Keratinocyte (primary cell): ENCODE measurements around the gene FAM110A. TPM values are rescaled to one million over a fixed set of nuclear protein-coding genes. Genes with fewer than 3 reads are reported as not detected.
"Not testable (repeated sequence)": the region's sequence is repeated elsewhere in the genome, so short reads cannot be mapped to it uniquely, and the experiment has no call there.

Experiments used
- DNase-seq: peaks from one replicate; pipeline ENCODE4 v3.0.0-alpha.2; 2011; ENCODE audit warnings: low read depth, missing footprints, low spot score
- FAIRE-seq: peaks from 2 replicates; lab custom pipeline; 2011; peaks lifted over from hg19 to GRCh38; lab: Jason Lieb, UNC
- H2AFZ ChIP-seq: 2 replicates; pipeline ENCODE4 v1.6.0; 2012; ENCODE audit warnings: low read length, control low read depth, inconsistent platforms; ENCODE audit not compliant: control insufficient read depth
- H3K27ac ChIP-seq: 2 replicates; pipeline ENCODE4 v1.5.1; 2011; ENCODE audit warnings: low read length; ENCODE audit not compliant: control insufficient read depth, insufficient read depth
- H3K27me3 ChIP-seq: 3 replicates; pipeline ENCODE4 v1.6.0; 2011; ENCODE audit warnings: low read length; ENCODE audit not compliant: control insufficient read depth, insufficient read depth; ENCODE audit errors: extremely low read depth
- H3K36me3 ChIP-seq, 2 experiments: 2 replicates in 1 of 2; 3 replicates in 1 of 2; pipeline ENCODE4 v1.5.1; 2011; ENCODE audit warnings: low read length in 2 of 2, mild to moderate bottlenecking in 1 of 2; ENCODE audit not compliant: control insufficient read depth in 2 of 2, insufficient read depth in 2 of 2; ENCODE audit errors: extremely low read depth in 1 of 2
- H3K4me1 ChIP-seq: 3 replicates; pipeline ENCODE4 v1.5.1; 2011; ENCODE audit warnings: low read length; ENCODE audit not compliant: control insufficient read depth, insufficient read depth; ENCODE audit errors: extremely low read depth
- H3K4me2 ChIP-seq: 3 replicates; pipeline ENCODE4 v1.6.0; 2011; ENCODE audit warnings: low read depth, low read length; ENCODE audit not compliant: control insufficient read depth, insufficient read depth; ENCODE audit errors: extremely low read depth
- H3K4me3 ChIP-seq, 3 experiments: fragments of 200-600 bp in 1 of 3; sonication (generic) in 1 of 3; 2 replicates in 2 of 3; 3 replicates in 1 of 3; pipeline ENCODE4 v1.5.1; 2011 to 2016; ENCODE audit warnings: low read length in 3 of 3, mild to moderate bottlenecking in 3 of 3, control low read depth in 2 of 3, inconsistent platforms in 1 of 3, low read depth in 1 of 3, mixed read lengths in 1 of 3, mixed run types in 1 of 3, moderate library complexity in 1 of 3; ENCODE audit not compliant: control insufficient read depth in 2 of 3, insufficient read depth in 2 of 3; ENCODE audit errors: extremely low read depth in 1 of 3
- H3K79me2 ChIP-seq: 2 replicates; pipeline ENCODE4 v1.6.0; 2012; ENCODE audit warnings: low read length; ENCODE audit not compliant: control insufficient read depth, insufficient read depth
- H3K9ac ChIP-seq: 3 replicates; pipeline ENCODE4 v1.6.0; 2011; ENCODE audit warnings: low read length; ENCODE audit not compliant: control insufficient read depth, insufficient read depth; ENCODE audit errors: extremely low read depth
- H3K9me1 ChIP-seq: 3 replicates; pipeline ENCODE4 v1.6.0; 2011; ENCODE audit warnings: low read length; ENCODE audit not compliant: control insufficient read depth, insufficient read depth; ENCODE audit errors: extremely low read depth
- H3K9me3 ChIP-seq: 2 replicates; pipeline ENCODE4 v1.5.1; 2012; ENCODE audit warnings: low read depth, low read length; ENCODE audit not compliant: control insufficient read depth
- H4K20me1 ChIP-seq: 3 replicates; pipeline ENCODE4 v1.6.0; 2011; ENCODE audit warnings: low read length; ENCODE audit not compliant: control insufficient read depth, insufficient read depth; ENCODE audit errors: extremely low read depth
- EZH2 ChIP-seq: IDR thresholded peaks from one replicate; pipeline ENCODE4 v1.6.1; 2012; ENCODE audit warnings: inconsistent platforms, mild to moderate bottlenecking, low read length, moderate library complexity
- dilution Hi-C: fragments of 300-500 bp; cut with MboI; formaldehyde crosslinking; loops from one replicate; pipeline ENCODE4 v1.7.0; 2020; ENCODE audit warnings: low sequenced_read_pairs; ENCODE audit not compliant: extremely low pct_ligation_motif_present
- polyA plus RNA-seq, 5 experiments: library from polyadenylated mRNA; depleted of rRNA in 3 of 5; stranded (reverse) in 3 of 5; stranded (forward) in 1 of 5; unstranded in 1 of 5; fragments of >200 nt; gene quantifications; 1 replicate in 1 of 5; 2 replicates in 3 of 5; 3 replicates in 1 of 5; pipeline versions ENCODE4 v1.2.1 to v1.2.3, GENCODE V29; 2011 to 2012; ENCODE audit warnings: missing spikeins in 2 of 5, low read depth in 1 of 5, low replicate concordance in 1 of 5
- TF ChIP-seq, protein P1 (sequence below), 3 experiments: IDR thresholded peaks in 1 of 3; conservative IDR thresholded peaks in 1 of 3; optimal IDR thresholded peaks in 1 of 3; 2 replicates in 2 of 3; 3 replicates in 1 of 3; pipeline versions ENCODE3 to v1.5.1; 2011; ENCODE audit warnings: low read length in 3 of 3, mild to moderate bottlenecking in 3 of 3, moderate library complexity in 2 of 3, control low read depth in 1 of 3, inconsistent platforms in 1 of 3; ENCODE audit not compliant: insufficient read depth in 2 of 3; ENCODE audit errors: extremely low read depth in 1 of 3

The FAM110A gene
- polyA plus RNA-seq, 1 donor (not counting 4 experiments of a cell fraction or from before 2014, with no cell fraction given): 12.3 TPM

- H3K4me3 ChIP-seq: no peak overlapping the region
- no peak for DNase-seq
- no peaks in the 10 kb centered on the region for H3K4me1 ChIP-seq
- H3K9me3 ChIP-seq: no peaks in the 10 kb centered on the region
- H2AFZ ChIP-seq: no peak overlapping the region
- no peak for FAIRE-seq
- no peak overlapping the region for H3K27ac ChIP-seq
- dilution Hi-C loops: no loop called here
- H3K36me3 ChIP-seq: no peaks in the 10 kb centered on the region
- H3K9me1 ChIP-seq: no peaks in the 10 kb centered on the region
- no peak overlapping the region for H3K4me2 ChIP-seq
- no peaks in the 10 kb centered on the region for H3K27me3 ChIP-seq
- H3K79me2 ChIP-seq: no peaks in the 10 kb centered on the region
- no peaks in the 10 kb centered on the region for H4K20me1 ChIP-seq
- no peak overlapping the region for H3K9ac ChIP-seq
- TF ChIP-seq, protein P1, sequence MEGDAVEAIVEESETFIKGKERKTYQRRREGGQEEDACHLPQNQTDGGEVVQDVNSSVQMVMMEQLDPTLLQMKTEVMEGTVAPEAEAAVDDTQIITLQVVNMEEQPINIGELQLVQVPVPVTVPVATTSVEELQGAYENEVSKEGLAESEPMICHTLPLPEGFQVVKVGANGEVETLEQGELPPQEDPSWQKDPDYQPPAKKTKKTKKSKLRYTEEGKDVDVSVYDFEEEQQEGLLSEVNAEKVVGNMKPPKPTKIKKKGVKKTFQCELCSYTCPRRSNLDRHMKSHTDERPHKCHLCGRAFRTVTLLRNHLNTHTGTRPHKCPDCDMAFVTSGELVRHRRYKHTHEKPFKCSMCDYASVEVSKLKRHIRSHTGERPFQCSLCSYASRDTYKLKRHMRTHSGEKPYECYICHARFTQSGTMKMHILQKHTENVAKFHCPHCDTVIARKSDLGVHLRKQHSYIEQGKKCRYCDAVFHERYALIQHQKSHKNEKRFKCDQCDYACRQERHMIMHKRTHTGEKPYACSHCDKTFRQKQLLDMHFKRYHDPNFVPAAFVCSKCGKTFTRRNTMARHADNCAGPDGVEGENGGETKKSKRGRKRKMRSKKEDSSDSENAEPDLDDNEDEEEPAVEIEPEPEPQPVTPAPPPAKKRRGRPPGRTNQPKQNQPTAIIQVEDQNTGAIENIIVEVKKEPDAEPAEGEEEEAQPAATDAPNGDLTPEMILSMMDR (optimal IDR thresholded peaks at IDR 0.05 in 1 of 3, IDR thresholded peaks at IDR 0.05 in 1 of 3, conservative IDR thresholded peaks at IDR 0.05 in 1 of 3; ENCODE audit: extremely low read depth in 1 of 3, insufficient read depth in 2 of 3, low read length in 3 of 3): no peak
- no peak for TF ChIP-seq EZH2
Measured at GRCh38 chr20:801678-802077, 31.8 kb upstream of the FAM110A start.

- Histone ChIP-seq H3K4me1 (no peaks in the 10 kb centered on the region), H3K79me2 (no peaks in the 10 kb centered on the region), H2AFZ (no peak overlapping the region), H3K27ac (no peak overlapping the region), H3K27me3 (no peaks in the 10 kb centered on the region), H4K20me1 (no peaks in the 10 kb centered on the region), H3K4me2 (no peak overlapping the region), H3K9ac (no peak overlapping the region), H3K9me1 (no peaks in the 10 kb centered on the region), H3K4me3 (no peak overlapping the region), H3K36me3 (no peaks in the 10 kb centered on the region), H3K9me3 (no peaks in the 10 kb centered on the region)
- TF ChIP-seq, protein P1 (optimal IDR thresholded peaks at IDR 0.05 in 1 of 3, IDR thresholded peaks at IDR 0.05 in 1 of 3, conservative IDR thresholded peaks at IDR 0.05 in 1 of 3; ENCODE audit: extremely low read depth in 1 of 3, insufficient read depth in 2 of 3, low read length in 3 of 3): no peak
- no peak for TF ChIP-seq EZH2
- DNase-seq (no peak), FAIRE-seq (no peak)
- dilution Hi-C loops: no loop called here
Measured at GRCh38 chr20:805713-806112, 27.8 kb upstream of the FAM110A start.

- H3K27ac ChIP-seq, H3K9ac ChIP-seq, H3K9me1 ChIP-seq, dilution Hi-C loops, DNase-seq, H3K9me3 ChIP-seq, H2AFZ ChIP-seq, H3K79me2 ChIP-seq, H3K4me1 ChIP-seq, H3K4me3 ChIP-seq, FAIRE-seq, H3K27me3 ChIP-seq, H3K4me2 ChIP-seq, H3K36me3 ChIP-seq, H4K20me1 ChIP-seq: not testable (repeated sequence)
Measured at GRCh38 chr20:811776-812434, 21.6 kb upstream of the FAM110A start.

DNA sequence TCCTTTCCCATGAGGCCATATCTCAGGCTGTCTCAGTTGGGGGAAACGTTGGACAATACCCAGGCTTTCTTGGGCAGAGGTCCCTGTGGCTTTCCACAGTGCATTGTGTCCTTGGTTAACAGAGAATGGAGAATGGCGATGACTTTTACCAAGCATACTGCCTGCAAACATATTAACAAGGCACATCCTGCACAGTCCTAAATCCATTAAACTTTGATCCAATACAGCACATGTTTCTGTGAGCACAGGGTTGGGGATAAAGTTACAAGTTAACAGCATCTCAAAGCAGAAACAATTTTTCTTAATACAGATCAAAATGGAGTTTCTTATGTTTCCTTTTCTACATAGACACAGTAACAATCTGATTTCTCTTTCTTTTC lies 21.1 kb upstream of the FAM110A start:
- H3K9me1 ChIP-seq, dilution Hi-C loops, H3K79me2 ChIP-seq, H2AFZ ChIP-seq, DNase-seq, H3K4me1 ChIP-seq, H3K27me3 ChIP-seq, H3K4me3 ChIP-seq, H3K9me3 ChIP-seq, H3K36me3 ChIP-seq, H4K20me1 ChIP-seq, H3K4me2 ChIP-seq, H3K27ac ChIP-seq, FAIRE-seq, H3K9ac ChIP-seq: not testable (repeated sequence)
